LNCAP (cell line): ENCODE data around the gene GSK3A.

Source experiments
- TF ChIP-seq, protein P1 (sequence below): fragments of 450-650 bp; IDR thresholded peaks from 2 replicates; pipeline ENCODE4 v1.5.1; 2017; ENCODE audit warnings: mild to moderate bottlenecking

The GSK3A gene

GRCh38 chr19:42283188-42284065 is 41.0 kb upstream of the GSK3A start:
- TF ChIP-seq, protein P1, sequence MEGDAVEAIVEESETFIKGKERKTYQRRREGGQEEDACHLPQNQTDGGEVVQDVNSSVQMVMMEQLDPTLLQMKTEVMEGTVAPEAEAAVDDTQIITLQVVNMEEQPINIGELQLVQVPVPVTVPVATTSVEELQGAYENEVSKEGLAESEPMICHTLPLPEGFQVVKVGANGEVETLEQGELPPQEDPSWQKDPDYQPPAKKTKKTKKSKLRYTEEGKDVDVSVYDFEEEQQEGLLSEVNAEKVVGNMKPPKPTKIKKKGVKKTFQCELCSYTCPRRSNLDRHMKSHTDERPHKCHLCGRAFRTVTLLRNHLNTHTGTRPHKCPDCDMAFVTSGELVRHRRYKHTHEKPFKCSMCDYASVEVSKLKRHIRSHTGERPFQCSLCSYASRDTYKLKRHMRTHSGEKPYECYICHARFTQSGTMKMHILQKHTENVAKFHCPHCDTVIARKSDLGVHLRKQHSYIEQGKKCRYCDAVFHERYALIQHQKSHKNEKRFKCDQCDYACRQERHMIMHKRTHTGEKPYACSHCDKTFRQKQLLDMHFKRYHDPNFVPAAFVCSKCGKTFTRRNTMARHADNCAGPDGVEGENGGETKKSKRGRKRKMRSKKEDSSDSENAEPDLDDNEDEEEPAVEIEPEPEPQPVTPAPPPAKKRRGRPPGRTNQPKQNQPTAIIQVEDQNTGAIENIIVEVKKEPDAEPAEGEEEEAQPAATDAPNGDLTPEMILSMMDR: no peak

GRCh38 chr19:42282819-42283187 is 40.4 kb upstream of the GSK3A start:
- TF ChIP-seq, protein P1: no peak

DNA sequence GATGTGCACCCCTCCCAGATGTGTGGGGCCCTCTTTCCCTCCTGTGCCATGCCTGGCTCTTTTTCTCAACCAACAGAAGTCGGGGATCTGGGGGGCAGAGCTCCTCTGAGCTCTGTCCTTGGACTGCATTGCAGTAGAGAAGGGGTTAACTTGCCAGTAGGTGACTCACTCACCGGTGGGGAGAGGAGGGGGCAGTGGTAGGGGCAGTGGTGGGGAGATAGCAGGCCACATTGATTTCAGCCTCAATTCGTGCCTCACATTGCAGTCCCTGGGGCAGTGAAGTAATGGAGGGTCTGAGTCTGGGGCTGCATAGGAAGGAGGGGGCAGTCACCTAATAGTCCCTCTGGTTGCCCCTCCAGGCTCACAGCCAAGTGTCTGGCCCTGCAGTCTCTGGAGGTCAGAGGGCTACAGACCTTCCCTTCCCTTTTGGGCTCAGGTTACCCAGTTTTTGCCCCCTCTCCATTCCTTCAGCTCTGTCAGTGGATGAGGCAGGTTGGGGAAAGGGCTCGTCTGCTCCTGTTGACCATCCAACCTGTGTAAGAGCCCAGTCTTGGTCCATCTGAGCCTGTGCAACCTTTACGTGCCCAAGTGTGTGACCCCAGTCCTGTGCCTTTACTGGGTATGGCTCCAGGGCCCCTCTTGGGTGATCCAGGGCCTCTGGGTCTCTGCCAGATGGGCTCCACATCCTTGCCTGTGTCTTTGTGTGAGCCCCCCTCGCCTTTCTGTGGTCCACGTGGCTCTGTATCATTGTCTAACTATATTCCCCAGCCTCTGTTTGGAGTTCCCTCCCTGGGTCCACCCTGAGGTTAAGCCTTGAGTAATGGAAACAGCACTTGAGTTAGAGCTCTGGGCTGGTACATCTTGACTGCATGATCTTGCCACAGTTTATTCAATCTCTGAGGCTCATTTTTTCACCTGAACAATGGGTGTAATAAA is 39.7 kb upstream of the GSK3A start:
- TF ChIP-seq, protein P1: no peak

DNA sequence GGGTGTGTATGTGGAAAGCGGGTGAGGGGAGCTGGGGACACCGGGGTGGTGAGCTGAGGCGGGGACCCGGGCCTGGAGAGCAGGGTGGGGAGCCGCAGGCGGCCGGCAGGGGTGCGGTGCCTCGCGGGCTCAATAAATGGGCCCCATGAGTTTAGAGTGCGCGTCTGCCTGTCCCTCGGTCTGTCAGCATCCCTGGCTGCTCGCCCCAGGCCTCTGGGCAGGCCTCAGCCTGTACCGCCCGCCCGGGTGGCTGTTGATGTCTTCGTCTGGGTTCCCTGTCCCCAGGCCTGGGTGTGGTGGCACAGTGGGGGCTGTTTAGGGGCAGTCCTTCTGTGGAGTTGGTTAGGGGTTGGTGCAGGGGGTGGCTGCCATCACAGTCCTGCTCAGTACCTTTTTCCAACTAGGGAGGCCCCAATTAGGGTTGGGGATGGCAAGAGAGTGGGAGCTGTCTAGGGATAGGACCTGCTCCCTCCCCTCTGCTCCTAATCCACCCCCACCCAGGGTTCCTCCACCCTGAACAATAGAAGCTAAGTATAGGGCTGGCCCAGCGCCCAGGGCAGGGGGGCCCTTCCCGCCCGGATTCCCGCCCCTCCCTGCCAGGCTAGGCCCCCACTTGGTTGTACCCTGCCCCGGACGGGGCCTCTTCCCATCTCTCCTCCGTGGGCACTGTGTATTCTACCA is 38.9 kb upstream of the GSK3A start:
- TF ChIP-seq, protein P1: no peak

GRCh38 chr19:42280815-42281145 is 38.4 kb upstream of the GSK3A start:
- TF ChIP-seq, protein P1: no peak

- TF ChIP-seq, protein P1: peak; percentile 60
Observed at GRCh38 chr19:42279902-42280814, 37.8 kb upstream of the GSK3A start.
